K562 (cell line): Measurements from ENCODE around the gene ROBO2. TPM values are rescaled to one million over a fixed set of nuclear protein-coding genes. Genes with fewer than 3 reads are reported as not detected.

Source experiments
- ATAC-seq: fragments of 200-7000 bp; cut with Tn5 transposase; 3 replicates; pipeline ENCODE4 v1.9.1; 2020; ENCODE audit warnings: moderate library complexity
- BruUV-seq: library from RNA; stranded (reverse); fragments of 400-500 nt; replicated peaks from 2 replicates; lab custom pipeline; 2021; lab: Mats Ljungman, UMichigan
- CTCF ChIA-PET: fragments of 300-600 bp; formaldehyde crosslinking; extraction: SDS; loops from one replicate; lab custom pipeline; 2021; ENCODE audit warnings: low intra/inter-chr PET ratio; lab: Yijun Ruan, JAX
- POLR2A ChIA-PET: fragments of 300-600, 350-650 bp; sonication (Branson Sonifier 250); formaldehyde crosslinking; extraction: SDS; loops from one replicate; lab custom pipeline; 2021; ENCODE audit warnings: antibody characterized with exemption, inconsistent platforms; lab: Yijun Ruan, JAX
- DNase-seq, 4 experiments: peaks; one replicate each; pipeline versions ENCODE4 v3.0.0 to v3.0.0-alpha.2; 2011 to 2018; ENCODE audit warnings: low spot score in 3 of 4, mixed read lengths in 3 of 4; ENCODE audit errors: extremely low read depth in 1 of 4
- FAIRE-seq: peaks from 2 replicates; lab custom pipeline; 2011; peaks lifted over from hg19 to GRCh38; lab: Jason Lieb, UNC
- H2AFZ ChIP-seq: 2 replicates; pipeline ENCODE4 v1.6.0; 2011; ENCODE audit warnings: low read depth, low read length, control low read depth, inconsistent platforms
- H3K27ac ChIP-seq: fragments of 200-600 bp; 3 replicates; pipeline ENCODE4 v1.8.0; 2011; ENCODE audit warnings: low read depth, mild to moderate bottlenecking, control low read depth, inconsistent platforms, low read length, moderate library complexity, mixed read lengths; ENCODE audit errors: extremely low read depth
- H3K27me3 ChIP-seq, 2 experiments: fragments of 300-600 bp in 1 of 2; 2 replicates in 1 of 2; 3 replicates in 1 of 2; pipeline versions ENCODE4 v1.6.0 to v1.8.0; 2011; ENCODE audit warnings: inconsistent platforms in 2 of 2, low read length in 2 of 2, mild to moderate bottlenecking in 1 of 2, mixed read lengths in 1 of 2, moderate library complexity in 1 of 2; ENCODE audit not compliant: control insufficient read depth in 2 of 2, insufficient read depth in 2 of 2
- H3K36me3 ChIP-seq: fragments of 300-600 bp; 3 replicates; pipeline ENCODE4 v1.8.0; 2011; ENCODE audit warnings: mild to moderate bottlenecking, low read length, inconsistent platforms; ENCODE audit not compliant: control insufficient read depth, insufficient read depth
- H3K4me1 ChIP-seq, 2 experiments: fragments of 200-600 bp in 1 of 2; replicated peaks in 1 of 2; 2 replicates in 1 of 2; 3 replicates in 1 of 2; pipeline versions ENCODE4 v1.5.1 to v1.8.0; 2011; ENCODE audit warnings: inconsistent platforms in 2 of 2, low read length in 2 of 2, mild to moderate bottlenecking in 1 of 2, mixed read lengths in 1 of 2, moderate library complexity in 1 of 2; ENCODE audit not compliant: control insufficient read depth in 2 of 2, insufficient read depth in 2 of 2
- H3K4me2 ChIP-seq: 2 replicates; pipeline ENCODE4 v1.6.1; 2011; ENCODE audit warnings: low read length, control low read depth, inconsistent platforms, mixed read lengths; ENCODE audit not compliant: insufficient read depth
- H3K4me3 ChIP-seq: fragments of 200-600 bp; sonication (generic), shearing (Covaris generic); 2 replicates; pipeline ENCODE4 v1.5.1; 2016; ENCODE audit warnings: control low read depth, inconsistent platforms
- H3K79me2 ChIP-seq: fragments of 200-600 bp; 3 replicates; pipeline ENCODE4 v1.8.0; 2011; ENCODE audit warnings: low read length, inconsistent platforms; ENCODE audit not compliant: control insufficient read depth, insufficient read depth
- H3K9ac ChIP-seq, 2 experiments: 2 replicates each; pipeline versions ENCODE4 v1.6.0 to v1.6.1; 2011; ENCODE audit warnings: low read depth in 2 of 2, low read length in 2 of 2, control low read depth in 1 of 2, inconsistent platforms in 1 of 2, mild to moderate bottlenecking in 1 of 2, mixed read lengths in 1 of 2; ENCODE audit not compliant: insufficient read depth in 1 of 2
- H3K9me1 ChIP-seq: one replicate; pipeline ENCODE4 v1.6.0; 2011; ENCODE audit warnings: inconsistent platforms, mild to moderate bottlenecking, low read length, moderate library complexity; ENCODE audit not compliant: control insufficient read depth, insufficient read depth
- H3K9me3 ChIP-seq: replicated peaks from 2 replicates; pipeline ENCODE4 v1.5.1; 2011; ENCODE audit warnings: low read depth, low read length, inconsistent platforms; ENCODE audit not compliant: control insufficient read depth, insufficient read depth
- H4K20me1 ChIP-seq: replicated peaks from 2 replicates; pipeline ENCODE4 v1.6.1; 2011; ENCODE audit warnings: low read length, inconsistent platforms, mixed read lengths; ENCODE audit not compliant: control insufficient read depth, insufficient read depth
- ELF2 ChIP-seq: fragments of 250-450 bp; sonication (Bioruptor Pico); IDR thresholded peaks from 2 replicates; pipeline ENCODE4 v1.5.0; 2021; ENCODE audit warnings: mild to moderate bottlenecking
- HINFP ChIP-seq: fragments of 450-650 bp; conservative IDR thresholded peaks from 2 replicates; pipeline ENCODE4 v1.6.1; 2016; ENCODE audit warnings: missing genetic modification characterization, low read depth, mild to moderate bottlenecking, control low read depth, missing compliant biosample characterization
- KDM5B ChIP-seq: fragments of 200-600 bp; sonication (generic); IDR thresholded peaks from 2 replicates; pipeline ENCODE4 v1.6.1; 2012; ENCODE audit warnings: low read depth, mild to moderate bottlenecking, moderate library complexity, low read length, control low read depth, inconsistent platforms; ENCODE audit not compliant: insufficient replicate concordance
- SAP30 ChIP-seq: fragments of 200-600 bp; sonication (generic); IDR thresholded peaks from 2 replicates; pipeline ENCODE4 v1.6.1; 2012; ENCODE audit warnings: borderline replicate concordance, low read depth, mild to moderate bottlenecking, moderate library complexity, low read length, control low read depth, inconsistent platforms; ENCODE audit not compliant: insufficient read depth, poor library complexity, severe bottlenecking
- TSHZ1 ChIP-seq: fragments of 250-450 bp; sonication (Bioruptor Pico); IDR thresholded peaks from 2 replicates; pipeline ENCODE4 v1.4.0; 2020; ENCODE audit warnings: mild to moderate bottlenecking, moderate library complexity
- WGBS: fragments of 100-300 bp; shearing (Covaris generic); methylation state at CpG from one replicate; pipeline ENCODE4 v1.1.6; 2016; ENCODE audit warnings: low coverage, mixed read lengths; ENCODE audit not compliant: insufficient coverage; ENCODE audit errors: missing lambda C conversion rate; 5-methylcytosine and 5-hydroxymethylcytosine counted together
- in situ Hi-C: fragments of 300-500 bp; cut with MboI; formaldehyde crosslinking; loops from 4 replicates; pipeline ENCODE4 v1.15.0; 2018; ENCODE audit warnings: inconsistent platforms, mixed read lengths
- intact Hi-C: fragments of 100-400 bp; cut with micrococcal nuclease; formaldehyde crosslinking; loops from 2 replicates; pipeline ENCODE4 v1.14.2; 2022
- polyA plus RNA-seq, 8 experiments: library from polyadenylated mRNA; depleted of rRNA in 4 of 8; stranded (reverse) in 5 of 8; unstranded in 3 of 8; fragments of >200 nt; fragmentation: Nextera tagmentation in 2 of 8; fragmentation: Illumina TruSeq in 1 of 8; extraction: Ambion mirVana in 2 of 8; extraction: Trizol in 1 of 8; gene quantifications; 2 replicates each; pipeline versions ENCODE4 v1.2.1 to v1.2.3, GENCODE V29; 2011 to 2014; ENCODE audit warnings: inconsistent platforms in 1 of 8, missing spikeins in 1 of 8
- total RNA-seq, 7 experiments: library from RNA; depleted of rRNA in 6 of 7; stranded (reverse); fragments of >200 nt in 6 of 7; fragmentation: Illumina TruSeq in 2 of 7; extraction: Trizol in 2 of 7; gene quantifications; 2 replicates each; pipeline versions ENCODE4 v1.2.1 to v1.2.3, GENCODE V29; 2011 to 2021; ENCODE audit warnings: low replicate concordance in 1 of 7

Gene ROBO2
- total and polyA plus RNA-seq, 9 of the 15 experiments (the other 6 are each of a cell fraction or from before 2014, with no cell fraction given): 0.84 to 3.0 (median 1.7) TPM

DNA sequence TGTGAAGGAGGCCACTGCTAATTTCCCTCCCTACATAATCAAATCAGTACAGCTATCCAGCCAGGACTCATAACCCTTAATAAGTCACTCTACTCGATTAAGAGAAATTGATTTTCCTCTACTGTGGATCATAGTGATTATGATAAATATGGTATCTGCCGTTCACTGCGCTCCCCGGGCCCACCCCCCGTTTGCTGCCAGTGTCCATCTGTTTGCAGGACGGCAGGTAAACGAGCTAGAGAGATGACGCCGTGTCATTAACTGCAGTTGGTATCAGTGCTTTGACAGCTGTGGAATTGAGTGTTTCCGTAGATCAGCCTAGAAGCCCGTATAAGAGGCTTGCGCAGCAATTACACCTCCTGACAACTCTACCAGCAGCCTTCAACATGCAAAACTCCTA is 94.9 kb downstream of the ROBO2 start:
- Histone ChIP-seq H3K4me2 (no peak overlapping the region), H2AFZ (no peak overlapping the region)
- no peak for DNase-seq
- no peak for TF ChIP-seq TSHZ1 (CRISPR knock-in tag)
- TF ChIP-seq ELF2 (CRISPR knock-in tag): no peak
- TF ChIP-seq HINFP: no peak
- no peak for TF ChIP-seq SAP30
- TF ChIP-seq KDM5B: no peak
- TF ChIP-seq, all 486 proteins: peak for 0
- BruUV-seq: no TSS peak
- Histone ChIP-seq H3K36me3 (no peaks in the 10 kb centered on the region), H3K79me2 (no peaks in the 10 kb centered on the region), H3K4me1 (no peaks in the 10 kb centered on the region), H3K9me3 (no peaks in the 10 kb centered on the region), H3K9ac (no peak overlapping the region), H3K27me3 (no peaks in the 10 kb centered on the region), H3K27ac (no peak overlapping the region), H4K20me1 (no peaks in the 10 kb centered on the region), H3K4me3 (no peak overlapping the region), H3K9me1 (no peaks in the 10 kb centered on the region)
- 52% methylated on average over 8 of the region's 12 CpGs for WGBS
- FAIRE-seq (no peak), ATAC-seq (no peak)
- POLR2A ChIA-PET: no interaction called here
- in situ Hi-C loops: no loop called here
- CTCF ChIA-PET: no interaction called here
- intact Hi-C loops: no loop called here
